Vagina (tissue), 2 donors: Measurements from ENCODE around the gene G6PC3.

ENCODE experiments used
- CTCF ChIP-seq, 3 experiments: fragments of 450-650 bp in 2 of 3; fragments of 200-600 bp in 1 of 3; sonication (generic) in 1 of 3; IDR thresholded peaks; one replicate each; pipeline ENCODE4 v1.5.1; 2017 to 2019; ENCODE audit warnings: antibody characterized with exemption in 3 of 3, mild to moderate bottlenecking in 2 of 3, moderate library complexity in 2 of 3
- POLR2AphosphoS5 ChIP-seq, 2 donors: sonication (generic); formaldehyde crosslinking; IDR thresholded peaks; one replicate each; pipeline ENCODE4 v1.9.0; 2017; ENCODE audit warnings: antibody characterized with exemption in 2 of 2, mild to moderate bottlenecking in 2 of 2, low read depth in 1 of 2; ENCODE audit not compliant: insufficient read depth in 1 of 2

DNA sequence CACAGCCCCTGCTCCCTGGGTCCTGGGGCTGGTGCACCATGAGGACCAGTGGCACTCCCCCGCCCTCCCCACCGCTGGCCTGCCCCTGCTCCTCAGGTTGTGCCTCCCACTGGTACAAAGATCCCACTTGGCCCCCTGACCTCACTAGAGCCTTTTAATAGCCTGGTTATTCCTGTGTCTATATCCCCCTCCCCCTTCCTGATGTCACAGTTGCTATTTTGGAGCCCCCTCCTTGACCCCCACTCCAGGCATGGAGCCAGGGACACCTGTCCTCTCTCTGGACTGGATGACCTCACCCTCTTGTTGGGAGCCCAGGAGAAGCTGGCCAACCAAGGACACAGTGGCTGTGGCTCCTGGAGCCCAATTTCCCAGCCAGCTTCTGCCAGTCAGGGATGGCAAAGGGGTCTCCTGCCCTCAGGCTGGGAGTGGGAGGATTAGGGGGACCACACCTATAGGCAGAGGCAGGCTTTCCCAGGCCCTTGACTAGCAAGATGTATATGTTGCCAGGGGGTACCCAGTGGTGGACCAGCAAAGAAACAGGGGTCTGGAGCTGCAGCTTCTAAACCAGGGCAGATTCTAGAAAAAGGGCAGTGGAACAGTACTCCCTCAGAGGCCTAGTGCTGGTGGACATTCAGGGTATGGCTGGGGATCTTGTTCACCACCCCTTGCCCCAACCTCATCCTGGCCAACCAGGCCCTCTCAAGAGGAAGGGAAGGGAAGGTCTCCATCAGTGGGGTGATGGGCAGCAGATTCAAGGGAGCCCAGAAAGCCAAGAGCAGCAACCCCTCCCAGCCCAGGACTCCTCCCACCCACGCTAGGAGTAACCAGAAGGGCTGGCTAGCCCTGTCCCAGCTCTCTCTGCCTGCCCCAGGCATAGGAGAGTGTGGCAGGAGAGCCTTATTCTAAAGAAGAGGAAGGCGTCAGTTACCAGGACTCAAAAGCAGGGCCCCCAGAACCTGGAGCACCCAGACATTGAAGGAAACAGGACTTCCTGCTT, 42.0 kb downstream of the G6PC3 start:
- no peak for TF ChIP-seq CTCF (IDR thresholded peaks at IDR 0.05)
- TF ChIP-seq POLR2AphosphoS5 (IDR thresholded peaks at IDR 0.05; ENCODE audit: insufficient read depth in 1 of 2, low read depth in 1 of 2): no peak
